Measurements from ENCODE around the gene WSB1.

Gene WSB1

GRCh38 chr17:27283060-27283459 lies 10.9 kb upstream of the WSB1 start:
- FAIRE-seq (no peak), DNase-seq (ENCODE audit: insufficient read length) (no peak)
- TF ChIP-seq POLR2AphosphoS5 (IDR thresholded peaks at IDR 0.05; ENCODE audit: low read depth, low read length) (no peak), POLR2A (IDR thresholded peaks at IDR 0.05; ENCODE audit: low read depth, low read length) (no peak), TAF1 (IDR thresholded peaks at IDR 0.05; ENCODE audit: borderline replicate concordance, low read depth, low read length) (no peak)

- FAIRE-seq (no peak), DNase-seq (ENCODE audit: insufficient read length) (no peak)
- no peak for TF ChIP-seq POLR2AphosphoS5 (IDR thresholded peaks at IDR 0.05; ENCODE audit: low read depth, low read length)
- no peak for TF ChIP-seq POLR2A (IDR thresholded peaks at IDR 0.05; ENCODE audit: low read depth, low read length)
- no peak for TF ChIP-seq TAF1 (IDR thresholded peaks at IDR 0.05; ENCODE audit: borderline replicate concordance, low read depth, low read length)
Measured at GRCh38 chr17:27283751-27284150, 10.2 kb upstream of the WSB1 start.

GRCh38 chr17:27284811-27285415 lies 9.0 kb upstream of the WSB1 start:
- TF ChIP-seq TAF1 (IDR thresholded peaks at IDR 0.05; ENCODE audit: borderline replicate concordance, low read depth, low read length), result no peak
- TF ChIP-seq POLR2A (IDR thresholded peaks at IDR 0.05; ENCODE audit: low read depth, low read length), result no peak
- TF ChIP-seq POLR2AphosphoS5 (IDR thresholded peaks at IDR 0.05; ENCODE audit: low read depth, low read length), result no peak
- DNase-seq (ENCODE audit: insufficient read length) (no peak), FAIRE-seq (no peak)

GRCh38 chr17:27285516-27285915 lies 8.4 kb upstream of the WSB1 start:
- DNase-seq (ENCODE audit: insufficient read length) (no peak), FAIRE-seq (no peak)
- TF ChIP-seq TAF1 (IDR thresholded peaks at IDR 0.05; ENCODE audit: borderline replicate concordance, low read depth, low read length) (no peak), POLR2A (IDR thresholded peaks at IDR 0.05; ENCODE audit: low read depth, low read length) (no peak), POLR2AphosphoS5 (IDR thresholded peaks at IDR 0.05; ENCODE audit: low read depth, low read length) (no peak)

GRCh38 chr17:27288183-27288582 lies 5.7 kb upstream of the WSB1 start:
- DNase-seq (ENCODE audit: insufficient read length) (no peak), FAIRE-seq (no peak)
- TF ChIP-seq POLR2AphosphoS5 (IDR thresholded peaks at IDR 0.05; ENCODE audit: low read depth, low read length) (no peak), POLR2A (IDR thresholded peaks at IDR 0.05; ENCODE audit: low read depth, low read length) (no peak), TAF1 (IDR thresholded peaks at IDR 0.05; ENCODE audit: borderline replicate concordance, low read depth, low read length) (no peak)

GRCh38 chr17:27289856-27290255 lies 4.1 kb upstream of the WSB1 start:
- FAIRE-seq (no peak), DNase-seq (ENCODE audit: insufficient read length) (no peak)
- TF ChIP-seq POLR2AphosphoS5 (IDR thresholded peaks at IDR 0.05; ENCODE audit: low read depth, low read length), result no peak
- TF ChIP-seq TAF1 (IDR thresholded peaks at IDR 0.05; ENCODE audit: borderline replicate concordance, low read depth, low read length), result no peak
- no peak for TF ChIP-seq POLR2A (IDR thresholded peaks at IDR 0.05; ENCODE audit: low read depth, low read length)

- DNase-seq (ENCODE audit: insufficient read length) (no peak), FAIRE-seq (no peak)
- TF ChIP-seq POLR2AphosphoS5 (IDR thresholded peaks at IDR 0.05; ENCODE audit: low read depth, low read length) (no peak), POLR2A (IDR thresholded peaks at IDR 0.05; ENCODE audit: low read depth, low read length) (no peak), TAF1 (IDR thresholded peaks at IDR 0.05; ENCODE audit: borderline replicate concordance, low read depth, low read length) (no peak)
Measured at GRCh38 chr17:27290916-27291598, 2.9 kb upstream of the WSB1 start.

- DNase-seq (ENCODE audit: insufficient read length) (no peak), FAIRE-seq (no peak)
- TF ChIP-seq POLR2A (IDR thresholded peaks at IDR 0.05; ENCODE audit: low read depth, low read length) (no peak), POLR2AphosphoS5 (IDR thresholded peaks at IDR 0.05; ENCODE audit: low read depth, low read length) (no peak), TAF1 (IDR thresholded peaks at IDR 0.05; ENCODE audit: borderline replicate concordance, low read depth, low read length) (no peak)
Measured at GRCh38 chr17:27293359-27293897, 486 bp upstream of the WSB1 start.

- FAIRE-seq, result peak; percentile 42
- no peak for TF ChIP-seq TAF1 (IDR thresholded peaks at IDR 0.05; ENCODE audit: borderline replicate concordance, low read depth, low read length)
- TF ChIP-seq POLR2A (IDR thresholded peaks at IDR 0.05; ENCODE audit: low read depth, low read length), result no peak
- TF ChIP-seq POLR2AphosphoS5 (IDR thresholded peaks at IDR 0.05; ENCODE audit: low read depth, low read length), result no peak
- DNase-seq (ENCODE audit: insufficient read length), result peak; percentile 23
Measured at GRCh38 chr17:27294689-27295630, 1.0 kb downstream of the WSB1 start.

- TF ChIP-seq POLR2AphosphoS5 (IDR thresholded peaks at IDR 0.05; ENCODE audit: low read depth, low read length), result no peak
- TF ChIP-seq TAF1 (IDR thresholded peaks at IDR 0.05; ENCODE audit: borderline replicate concordance, low read depth, low read length), result no peak
- TF ChIP-seq POLR2A (IDR thresholded peaks at IDR 0.05; ENCODE audit: low read depth, low read length), result no peak
- no peak for DNase-seq (ENCODE audit: insufficient read length)
- FAIRE-seq, result no peak
Measured at GRCh38 chr17:27295945-27296344, 2.0 kb downstream of the WSB1 start.

- FAIRE-seq, result no peak
- TF ChIP-seq POLR2AphosphoS5 (IDR thresholded peaks at IDR 0.05; ENCODE audit: low read depth, low read length), result no peak
- no peak for TF ChIP-seq TAF1 (IDR thresholded peaks at IDR 0.05; ENCODE audit: borderline replicate concordance, low read depth, low read length)
- TF ChIP-seq POLR2A (IDR thresholded peaks at IDR 0.05; ENCODE audit: low read depth, low read length), result no peak
- DNase-seq (ENCODE audit: insufficient read length), result no peak
Measured at GRCh38 chr17:27296428-27296979, 2.6 kb downstream of the WSB1 start.

All from GM12892 (cell line).